HuH-7 (cell line): ENCODE measurements around the gene KIDINS220.
"Not testable (repeated sequence)": the region's sequence is repeated elsewhere in the genome, so short reads cannot be mapped to it uniquely, and the experiment has no call there.

Experiments
- DNase-seq: peaks from one replicate; pipeline ENCODE4 v3.0.0; 2011; ENCODE audit warnings: low spot score

KIDINS220 gene

GRCh38 chr2:8754106-8754776 lies 83.2 kb downstream of the KIDINS220 start:
- DNase-seq: no peak

- no peak for DNase-seq
Observed at GRCh38 chr2:8753609-8754008, 83.8 kb downstream of the KIDINS220 start.

GRCh38 chr2:8752385-8752784 lies 85.0 kb downstream of the KIDINS220 start:
- no peak for DNase-seq

GRCh38 chr2:8750221-8750620 lies 87.2 kb downstream of the KIDINS220 start:
- DNase-seq: no peak

GRCh38 chr2:8743261-8743660 lies 94.2 kb downstream of the KIDINS220 start:
- no peak for DNase-seq

GRCh38 chr2:8740136-8740535 lies 97.3 kb downstream of the KIDINS220 start:
- DNase-seq: no peak

GRCh38 chr2:8737571-8738175 lies 99.7 kb downstream of the KIDINS220 start:
- no peak for DNase-seq

GRCh38 chr2:8732601-8733000 lies 104.8 kb downstream of the KIDINS220 start:
- DNase-seq: no peak

GRCh38 chr2:8729939-8730338 lies 107.5 kb downstream of the KIDINS220 start:
- no peak for DNase-seq

- not testable (repeated sequence) for DNase-seq
Observed at GRCh38 chr2:8729101-8729500, 108.3 kb downstream of the KIDINS220 start.

- DNase-seq: no peak
Observed at GRCh38 chr2:8728305-8729015, 109.0 kb downstream of the KIDINS220 start.

- no peak for DNase-seq
Observed at GRCh38 chr2:8725838-8726237, 111.6 kb downstream of the KIDINS220 start.

- DNase-seq: no peak
Observed at GRCh38 chr2:8722986-8723385, 114.4 kb downstream of the KIDINS220 start.

- DNase-seq: no peak
Observed at GRCh38 chr2:8721410-8721809, 116.0 kb downstream of the KIDINS220 start.

GRCh38 chr2:8720741-8721140 lies 116.7 kb downstream of the KIDINS220 start:
- DNase-seq: no peak

- DNase-seq: no peak
Observed at GRCh38 chr2:8719528-8719927, 117.9 kb downstream of the KIDINS220 start.

GRCh38 chr2:8714971-8715370 lies 122.4 kb downstream of the KIDINS220 start:
- no peak for DNase-seq

- DNase-seq: no peak
Observed at GRCh38 chr2:8714283-8714682, 123.1 kb downstream of the KIDINS220 start.

- DNase-seq: no peak
Observed at GRCh38 chr2:8710951-8711350, 126.5 kb downstream of the KIDINS220 start.

GRCh38 chr2:8709611-8710010 lies 127.8 kb downstream of the KIDINS220 start:
- DNase-seq: no peak

- no peak for DNase-seq
Observed at GRCh38 chr2:8704906-8705305, 132.5 kb downstream of the KIDINS220 start.

- DNase-seq: no peak
Observed at GRCh38 chr2:8701681-8702379, 135.6 kb downstream of the KIDINS220 start.

GRCh38 chr2:8699839-8700238 lies 137.6 kb downstream of the KIDINS220 start:
- DNase-seq: no peak
